HG02571 (cell line): ENCODE results near the gene CZIB.
"Not testable (repeated sequence)": the region's sequence is repeated elsewhere in the genome, so short reads cannot be mapped to it uniquely, and the experiment has no call there.

ENCODE experiments used
- ATAC-seq: cut with Tn5 transposase; IDR thresholded peaks from one replicate; pipeline ENCODE4 v1.9.1; 2021; ENCODE audit warnings: mild to moderate bottlenecking, moderate library complexity; ENCODE audit not compliant: unreplicated experiment

CZIB gene

GRCh38 chr1:53238197-53239155 lies 18.0 kb upstream of the CZIB start, which contains the start of gene MAGOH:
MAGOH (minus strand) TSS chr1:53238518; CDS start chr1:53238448, 70 bp downstream.
- ATAC-seq = peak; percentile 93

- ATAC-seq = no peak
Observed at GRCh38 chr1:53237638-53238037, 17.2 kb upstream of the CZIB start.

GRCh38 chr1:53220962-53221286 lies 490 bp upstream of the CZIB start:
- ATAC-seq = no peak

GRCh38 chr1:53219711-53220110 lies 723 bp downstream of the CZIB start:
- no peak for ATAC-seq

GRCh38 chr1:53218201-53218600 lies 2.2 kb downstream of the CZIB start:
- no peak for ATAC-seq

- no peak for ATAC-seq
Observed at GRCh38 chr1:53214376-53214940, 6.0 kb downstream of the CZIB start.

- ATAC-seq = no peak
Observed at GRCh38 chr1:53210954-53211353, 9.5 kb downstream of the CZIB start.

GRCh38 chr1:53210352-53210751 lies 10.1 kb downstream of the CZIB start:
- no peak for ATAC-seq

- ATAC-seq = no peak
Observed at GRCh38 chr1:53207726-53208125, 12.7 kb downstream of the CZIB start.

- no peak for ATAC-seq
Observed at GRCh38 chr1:53206735-53207379, 13.6 kb downstream of the CZIB start.

- not testable (repeated sequence) for ATAC-seq
Observed at GRCh38 chr1:53206083-53206685, 14.2 kb downstream of the CZIB start.

GRCh38 chr1:53205496-53205895 lies 14.9 kb downstream of the CZIB start:
- ATAC-seq = not testable (repeated sequence)

GRCh38 chr1:53203466-53203865 lies 17.0 kb downstream of the CZIB start:
- no peak for ATAC-seq

- ATAC-seq = no peak
Observed at GRCh38 chr1:53198241-53198651, 22.2 kb downstream of the CZIB start.

GRCh38 chr1:53197291-53198200 lies 22.9 kb downstream of the CZIB start:
- no peak for ATAC-seq

GRCh38 chr1:53196485-53197290 lies 23.7 kb downstream of the CZIB start, which contains the start of gene CPT2:
CPT2 (plus strand) TSS chr1:53196824; CDS start chr1:53196944, 120 bp downstream.
- ATAC-seq = peak; percentile 98

- ATAC-seq = no peak
Observed at GRCh38 chr1:53196017-53196484, 24.4 kb downstream of the CZIB start.

- no peak for ATAC-seq
Observed at GRCh38 chr1:53195246-53196016, 25.0 kb downstream of the CZIB start.
